Measurements from ENCODE around the gene CISD3.
"Not testable (repeated sequence)": the region's sequence is repeated elsewhere in the genome, so short reads cannot be mapped to it uniquely, and the experiment has no call there.

The CISD3 gene

DNA sequence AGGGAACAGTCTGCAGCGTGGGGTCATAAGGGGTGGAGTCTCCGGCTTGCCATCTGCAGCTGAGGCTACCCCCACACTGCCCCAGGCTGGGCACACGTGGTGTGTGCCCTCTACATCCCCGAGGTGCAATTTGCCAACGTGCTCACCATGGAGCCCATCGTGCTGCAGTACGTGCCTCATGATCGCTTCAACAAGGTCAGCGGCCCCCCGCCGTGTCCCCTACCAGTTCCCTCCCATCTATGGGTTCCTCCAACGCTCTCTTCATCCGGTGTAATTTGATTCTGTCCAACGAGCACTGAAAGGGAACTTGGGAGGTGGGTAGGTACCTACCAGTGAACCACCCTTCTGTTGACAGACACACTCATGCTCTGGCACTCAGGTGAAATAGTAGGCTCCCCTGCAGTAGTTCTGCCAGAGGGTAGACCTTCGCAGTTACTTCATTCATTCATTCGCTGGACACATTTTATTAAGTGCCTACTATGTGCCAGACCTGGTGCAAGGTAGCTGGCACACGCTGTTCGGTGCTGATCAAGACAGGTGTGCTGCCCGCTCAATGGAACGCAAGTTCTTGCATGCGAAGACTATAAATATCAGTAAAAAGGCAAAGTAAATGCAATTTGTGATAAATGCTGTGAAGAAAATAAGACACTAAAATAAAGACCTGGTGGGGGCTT is 22.3 kb upstream of the CISD3 start:
- no peak for DNase-seq

DNA sequence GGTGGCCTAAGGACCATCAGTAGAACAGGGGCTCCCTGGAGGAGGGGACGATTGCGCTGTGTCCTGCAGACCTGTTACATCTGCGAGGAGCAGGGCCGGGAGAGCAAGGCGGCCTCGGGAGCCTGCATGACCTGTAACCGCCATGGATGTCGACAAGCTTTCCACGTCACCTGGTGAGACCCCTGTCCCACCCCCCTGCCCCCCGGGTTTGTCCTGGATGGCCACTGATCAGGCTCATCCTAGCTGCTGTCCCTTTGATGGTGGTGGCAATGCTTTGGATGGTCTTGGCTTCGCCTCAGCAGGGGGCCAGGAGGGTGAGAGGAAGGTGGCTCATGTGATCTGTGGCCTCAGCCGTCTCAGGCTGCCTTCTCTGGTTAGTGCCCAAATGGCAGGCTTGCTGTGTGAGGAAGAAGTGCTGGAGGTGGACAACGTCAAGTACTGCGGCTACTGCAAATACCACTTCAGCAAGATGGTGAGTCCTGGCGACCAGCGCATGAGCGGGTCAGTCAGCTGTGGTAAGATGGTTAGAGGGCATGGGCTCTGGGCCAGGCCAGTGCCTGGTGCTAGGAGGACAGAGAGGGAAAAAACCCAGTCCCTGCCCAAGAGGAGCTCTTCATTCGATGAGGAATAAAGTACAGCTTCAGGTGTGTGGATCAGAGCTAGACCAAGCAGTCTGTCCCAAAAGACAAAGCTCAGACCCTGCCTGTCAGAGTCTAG is 20.9 kb upstream of the CISD3 start:
- no peak for DNase-seq

DNA sequence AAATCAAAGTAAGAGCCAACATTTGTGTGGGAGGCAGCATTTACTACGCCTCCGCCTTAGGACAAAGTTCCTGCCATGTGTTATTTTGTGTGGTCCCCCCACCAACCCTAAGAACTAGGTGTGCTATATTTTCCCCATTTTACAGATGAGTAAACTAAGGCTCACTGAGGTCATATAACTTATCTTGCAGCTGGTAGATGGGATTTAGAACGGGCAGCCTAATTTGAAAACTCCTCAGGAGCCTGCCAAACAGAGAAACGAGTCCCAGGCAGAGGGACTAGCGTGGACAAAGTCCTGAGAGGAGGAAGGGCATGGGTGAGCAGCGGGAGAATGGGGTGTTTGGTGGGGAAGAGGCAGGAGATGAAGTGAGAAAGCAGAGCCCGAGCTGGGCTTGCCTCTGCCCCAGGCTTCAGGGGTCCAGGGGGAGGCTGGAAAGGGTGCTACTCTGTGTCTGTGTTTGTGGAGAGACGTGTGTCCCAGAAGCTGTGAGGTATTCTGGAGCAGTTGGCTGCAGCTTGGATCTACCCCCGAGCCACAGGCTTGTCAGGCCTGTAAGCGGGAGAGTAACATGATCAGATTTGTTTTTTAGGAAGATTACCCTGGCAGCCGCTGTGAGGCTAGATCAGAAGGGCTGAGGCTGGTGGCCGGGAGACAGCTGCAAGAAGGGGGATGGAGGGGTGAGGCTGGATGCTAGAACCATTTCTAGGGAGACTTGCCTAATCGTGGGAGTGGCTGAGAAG is 20.1 kb upstream of the CISD3 start:
- DNase-seq: no peak

DNA sequence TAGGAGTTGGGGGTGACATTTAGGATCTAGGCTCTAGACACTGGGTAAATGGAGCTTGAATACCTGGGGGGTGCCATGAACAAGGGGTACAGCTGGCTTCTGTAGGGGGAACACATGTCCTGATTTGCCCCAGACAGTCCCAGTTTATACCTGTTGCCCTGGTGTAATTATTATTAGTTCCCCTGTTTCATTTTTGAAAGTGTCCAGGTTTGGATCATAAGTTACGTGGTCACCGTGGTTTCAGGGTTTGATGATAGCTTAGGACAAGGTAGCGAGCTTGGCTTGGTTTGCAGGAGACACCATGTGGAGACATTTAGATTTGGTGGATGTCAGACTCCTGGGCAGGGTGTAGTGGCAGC is 19.6 kb upstream of the CISD3 start:
- no peak for DNase-seq

DNA sequence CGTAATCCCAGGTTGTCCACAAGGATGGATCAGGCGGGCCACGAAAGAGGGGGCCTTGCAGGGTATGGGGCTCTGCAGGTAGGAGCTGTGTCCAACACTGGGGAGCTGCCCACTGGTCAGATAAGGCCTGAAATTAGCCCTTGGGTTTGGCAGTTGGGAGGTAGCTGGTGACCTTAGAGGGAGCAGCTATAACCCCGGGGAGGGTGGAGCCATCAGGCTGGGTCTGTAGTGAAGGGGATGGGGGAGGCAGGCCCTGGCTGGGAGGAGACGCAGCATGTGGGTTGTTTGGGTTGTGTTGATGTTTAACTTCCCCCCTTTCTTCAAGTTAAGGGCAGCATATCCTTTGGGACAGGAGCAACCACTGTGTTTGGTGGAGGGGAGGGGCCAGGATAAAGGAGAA is 19.2 kb upstream of the CISD3 start:
- no peak for DNase-seq

DNA sequence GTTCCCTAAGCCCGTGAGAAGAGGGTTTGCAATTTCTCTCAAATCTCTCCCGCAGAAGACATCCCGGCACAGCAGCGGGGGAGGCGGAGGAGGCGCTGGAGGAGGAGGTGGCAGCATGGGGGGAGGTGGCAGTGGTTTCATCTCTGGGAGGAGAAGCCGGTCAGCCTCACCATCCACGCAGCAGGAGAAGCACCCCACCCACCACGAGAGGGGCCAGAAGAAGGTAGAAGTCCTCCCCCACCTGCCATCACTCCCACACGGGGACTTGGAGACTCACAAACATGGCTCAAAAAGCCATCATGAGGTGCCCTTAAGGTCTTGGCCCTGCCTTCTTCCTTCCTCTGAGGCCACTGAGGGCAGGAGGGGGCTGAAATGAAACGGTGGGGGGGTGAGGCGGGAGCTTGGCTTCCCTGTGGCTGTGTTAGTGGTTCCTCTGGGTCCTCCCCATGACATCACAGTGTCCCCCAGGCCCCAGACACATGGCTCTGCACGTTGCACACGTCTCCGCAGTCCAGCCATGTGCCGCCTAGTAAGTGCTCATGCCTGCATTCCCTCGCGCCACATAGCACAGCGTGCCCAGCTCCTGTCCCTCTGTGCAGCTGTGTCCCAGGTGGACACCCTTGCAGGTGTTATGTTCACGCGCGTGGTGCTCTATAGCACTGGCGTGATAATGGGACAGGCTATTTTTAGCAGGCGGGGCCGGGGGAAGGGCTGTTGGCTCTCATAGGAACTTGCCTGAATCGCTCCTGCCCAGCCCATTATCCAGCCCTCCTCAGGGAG is 18.2 kb upstream of the CISD3 start:
- no peak for DNase-seq

DNA sequence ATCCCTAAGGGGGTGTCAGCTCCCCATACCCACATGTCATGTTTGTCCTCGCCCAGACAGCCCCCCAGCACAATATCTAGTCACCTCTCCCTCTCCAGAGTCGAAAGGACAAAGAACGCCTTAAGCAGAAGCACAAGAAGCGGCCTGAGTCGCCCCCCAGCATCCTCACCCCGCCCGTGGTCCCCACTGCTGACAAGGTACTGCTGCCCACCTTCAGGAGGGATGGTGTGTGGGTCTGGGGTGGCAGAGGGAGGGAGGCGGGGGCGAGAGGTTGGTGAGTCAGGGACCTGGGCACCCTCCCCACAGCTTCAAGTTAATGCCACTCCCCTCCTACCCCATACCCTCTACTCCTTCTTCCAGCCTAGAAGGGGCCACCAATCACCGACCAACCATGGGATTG is 17.5 kb upstream of the CISD3 start:
- no peak for DNase-seq

DNA sequence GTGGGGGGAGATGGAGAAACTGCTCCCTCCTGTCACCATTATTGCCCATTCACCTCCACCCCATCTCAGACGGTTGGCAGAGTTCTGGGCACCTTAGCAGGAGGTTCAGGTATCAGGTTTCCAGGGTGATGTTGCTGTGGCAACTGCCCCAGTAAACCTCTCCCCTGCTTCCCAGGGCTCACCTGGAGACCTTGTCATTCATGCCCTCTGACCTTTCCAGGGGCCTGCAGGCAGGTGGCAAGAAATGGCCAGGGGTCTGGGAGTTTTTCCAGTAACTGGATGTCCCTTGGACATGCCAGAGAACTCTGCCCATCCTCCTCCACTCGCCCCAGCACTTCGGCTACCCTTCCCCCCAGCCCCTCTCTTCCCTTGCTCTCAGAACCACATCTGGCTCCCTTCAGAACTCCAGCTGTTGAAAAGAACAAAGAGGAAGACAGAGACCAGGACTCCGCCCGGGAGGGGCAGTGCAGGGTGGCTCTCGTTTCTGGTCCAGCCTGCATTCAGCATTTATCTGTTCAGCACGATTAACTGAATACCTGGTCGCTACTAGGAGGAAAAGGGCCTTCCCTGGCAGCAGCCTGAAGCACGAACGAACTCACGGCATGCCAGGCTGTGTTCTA is 16.6 kb upstream of the CISD3 start:
- no peak for DNase-seq

DNA sequence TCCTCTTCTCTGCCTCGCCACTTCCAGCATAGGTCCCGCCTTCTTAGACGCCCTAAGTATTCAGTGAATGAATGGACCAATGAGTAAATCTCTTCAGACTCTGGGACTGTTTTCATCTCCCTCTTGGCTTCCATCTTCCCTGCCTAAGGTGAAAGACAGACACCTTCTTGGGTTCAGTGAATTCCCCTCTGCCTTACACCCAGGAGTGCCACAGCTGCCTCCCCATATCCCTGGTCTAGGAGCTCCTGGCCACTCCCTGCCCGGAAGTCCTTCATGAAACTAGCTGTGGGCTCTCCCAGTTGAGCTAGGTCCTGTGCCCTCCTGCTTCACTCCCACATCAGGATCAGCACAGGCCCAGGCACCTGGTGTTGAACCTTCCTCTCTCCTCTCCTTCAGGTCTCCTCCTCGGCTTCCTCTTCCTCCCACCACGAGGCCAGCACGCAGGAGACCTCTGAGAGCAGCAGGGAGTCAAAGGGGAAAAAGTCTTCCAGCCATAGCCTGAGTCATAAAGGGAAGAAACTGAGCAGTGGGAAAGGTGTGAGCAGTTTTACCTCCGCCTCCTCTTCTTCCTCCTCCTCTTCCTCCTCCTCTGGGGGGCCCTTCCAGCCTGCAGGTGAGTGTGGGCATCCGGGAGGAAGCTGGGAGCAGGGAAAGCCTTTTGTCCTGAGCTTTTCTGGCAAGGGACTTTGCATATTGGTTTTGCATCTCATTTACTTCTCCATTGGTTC is 14.8 kb upstream of the CISD3 start:
- DNase-seq: no peak

DNA sequence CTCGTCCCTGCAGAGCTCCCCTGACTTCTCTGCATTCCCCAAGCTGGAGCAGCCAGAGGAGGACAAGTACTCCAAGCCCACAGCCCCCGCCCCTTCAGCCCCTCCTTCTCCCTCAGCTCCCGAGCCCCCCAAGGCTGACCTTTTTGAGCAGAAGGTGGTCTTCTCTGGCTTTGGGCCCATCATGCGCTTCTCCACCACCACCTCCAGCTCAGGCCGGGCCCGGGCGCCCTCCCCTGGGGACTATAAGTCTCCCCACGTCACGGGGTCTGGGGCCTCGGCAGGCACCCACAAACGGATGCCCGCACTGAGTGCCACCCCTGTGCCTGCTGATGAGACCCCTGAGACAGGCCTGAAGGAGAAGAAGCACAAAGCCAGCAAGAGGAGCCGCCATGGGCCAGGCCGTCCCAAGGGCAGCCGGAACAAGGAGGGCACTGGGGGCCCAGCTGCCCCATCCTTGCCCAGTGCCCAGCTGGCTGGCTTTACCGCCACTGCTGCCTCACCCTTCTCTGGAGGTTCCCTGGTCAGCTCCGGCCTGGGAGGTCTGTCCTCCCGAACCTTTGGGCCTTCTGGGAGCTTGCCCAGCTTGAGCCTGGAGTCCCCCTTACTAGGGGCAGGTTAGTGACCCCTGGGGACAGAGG is 13.7 kb upstream of the CISD3 start:
- no peak for DNase-seq

DNA sequence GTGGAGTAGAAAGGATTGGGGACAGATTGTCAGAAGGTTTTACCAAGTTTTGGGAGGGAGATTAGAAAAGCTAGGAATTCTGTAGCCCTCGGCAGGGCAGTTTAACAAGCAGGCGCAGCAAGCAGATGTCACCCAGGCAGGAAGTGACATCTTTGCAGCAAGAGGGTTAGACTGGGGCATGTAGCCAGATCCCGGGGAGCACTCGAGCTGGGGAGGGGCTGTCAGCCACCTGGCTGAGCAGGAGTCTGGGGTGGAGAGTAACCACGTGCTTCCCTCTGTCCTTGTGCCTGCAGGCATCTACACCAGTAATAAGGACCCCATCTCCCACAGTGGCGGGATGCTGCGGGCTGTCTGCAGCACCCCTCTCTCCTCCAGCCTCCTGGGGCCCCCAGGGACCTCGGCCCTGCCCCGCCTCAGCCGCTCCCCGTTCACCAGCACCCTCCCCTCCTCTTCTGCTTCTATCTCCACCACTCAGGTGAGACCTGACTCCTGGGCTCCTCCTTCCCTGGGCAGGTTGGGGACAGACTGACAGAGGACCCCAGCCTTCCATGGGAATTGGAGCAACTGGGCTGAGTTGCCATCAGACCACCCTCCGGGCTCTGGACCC is 12.9 kb upstream of the CISD3 start:
- DNase-seq: no peak

DNA sequence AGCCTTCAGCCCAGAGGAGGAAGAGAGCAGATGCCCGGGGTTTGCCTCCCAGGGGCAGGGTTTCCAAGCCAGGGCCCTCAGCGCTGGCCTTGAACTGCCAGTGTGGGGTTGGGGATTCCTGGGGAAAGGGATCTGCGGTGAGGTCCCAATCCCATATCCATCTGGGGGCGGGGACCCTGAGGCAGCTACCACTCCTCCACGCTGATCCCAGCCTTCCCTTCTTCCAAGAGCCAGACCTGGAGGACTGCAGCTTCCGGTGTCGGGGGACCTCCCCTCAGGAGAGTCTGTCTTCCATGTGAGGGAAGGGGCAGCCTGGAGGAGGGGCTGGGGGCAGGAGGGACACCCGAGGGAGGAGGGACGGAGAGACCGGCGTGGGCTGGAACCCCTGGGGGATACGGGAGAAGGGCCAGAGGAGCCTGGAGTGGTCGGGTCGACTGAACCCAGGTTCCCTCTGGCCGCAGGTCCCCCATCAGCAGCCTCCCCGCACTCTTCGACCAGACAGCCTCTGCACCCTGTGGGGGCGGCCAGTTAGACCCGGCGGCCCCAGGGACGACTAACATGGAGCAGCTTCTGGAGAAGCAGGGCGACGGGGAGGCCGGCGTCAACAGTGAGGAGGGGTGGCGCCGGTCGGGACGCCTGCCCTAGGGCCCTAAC is 10.7 kb upstream of the CISD3 start:
- DNase-seq: no peak

DNA sequence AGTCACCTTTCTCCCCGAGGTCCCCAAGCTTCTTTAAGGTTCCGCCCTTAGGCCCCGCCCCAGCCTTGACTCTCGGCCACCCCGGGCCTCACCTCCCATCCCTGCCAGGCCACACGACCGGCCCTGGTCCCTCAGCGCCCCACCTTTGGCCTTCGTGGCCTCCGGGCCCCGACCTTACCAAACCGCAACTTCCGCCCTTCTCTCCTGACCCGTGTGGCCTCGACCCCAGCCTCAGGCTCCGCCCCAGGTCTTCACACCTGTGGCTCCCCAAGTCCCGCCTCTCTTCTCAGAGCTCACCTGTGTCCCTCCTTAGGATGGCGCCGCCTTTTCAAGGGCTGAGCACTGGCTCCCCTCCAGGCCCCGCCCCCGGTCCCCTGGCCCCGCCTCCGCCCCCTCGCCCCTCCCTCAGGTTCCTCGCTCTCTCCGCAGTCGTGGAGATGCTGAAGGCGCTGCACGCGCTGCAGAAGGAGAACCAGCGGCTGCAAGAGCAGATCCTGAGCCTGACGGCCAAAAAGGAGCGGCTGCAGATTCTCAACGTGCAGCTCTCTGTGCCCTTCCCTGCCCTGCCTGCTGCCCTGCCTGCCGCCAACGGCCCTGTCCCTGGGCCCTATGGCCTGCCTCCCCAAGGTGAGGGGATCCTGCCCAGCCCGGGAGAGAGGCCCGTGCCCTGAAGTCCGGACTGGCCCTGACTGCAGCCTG is 10.0 kb upstream of the CISD3 start:
- DNase-seq: no peak

DNA sequence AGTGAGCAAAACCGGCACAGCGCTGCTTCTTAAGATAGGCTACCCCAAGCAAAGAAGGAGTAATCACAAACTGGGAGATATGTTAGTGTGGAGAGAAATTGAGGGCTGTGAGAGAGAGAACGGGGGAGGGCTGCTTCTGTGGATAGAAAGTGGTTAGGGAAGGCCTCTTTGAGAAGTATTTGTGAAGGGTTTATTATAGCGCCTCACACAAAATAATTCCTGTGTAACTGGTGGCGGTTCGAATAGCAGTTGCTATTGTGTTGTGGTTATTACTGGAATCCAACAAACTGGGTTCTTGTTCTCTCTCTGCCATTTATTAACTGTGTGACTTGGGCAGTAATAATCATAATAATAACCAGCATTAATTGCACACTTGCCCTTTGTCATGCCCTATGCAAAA is 9.2 kb upstream of the CISD3 start:
- DNase-seq: no peak

DNA sequence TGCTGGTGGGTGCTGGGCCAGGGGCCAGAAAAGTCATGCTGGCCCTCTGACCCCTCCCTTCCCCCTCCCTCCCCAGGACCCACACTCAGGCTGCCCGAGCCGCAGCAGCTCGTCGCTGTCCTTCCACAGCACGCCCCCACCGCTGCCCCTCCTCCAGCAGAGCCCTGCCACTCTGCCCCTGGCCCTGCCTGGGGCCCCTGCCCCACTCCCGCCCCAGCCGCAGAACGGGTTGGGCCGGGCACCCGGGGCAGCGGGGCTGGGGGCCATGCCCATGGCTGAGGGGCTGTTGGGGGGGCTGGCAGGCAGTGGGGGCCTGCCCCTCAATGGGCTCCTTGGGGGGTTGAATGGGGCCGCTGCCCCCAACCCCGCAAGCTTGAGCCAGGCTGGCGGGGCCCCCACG is 8.3 kb upstream of the CISD3 start:
- DNase-seq: no peak

DNA sequence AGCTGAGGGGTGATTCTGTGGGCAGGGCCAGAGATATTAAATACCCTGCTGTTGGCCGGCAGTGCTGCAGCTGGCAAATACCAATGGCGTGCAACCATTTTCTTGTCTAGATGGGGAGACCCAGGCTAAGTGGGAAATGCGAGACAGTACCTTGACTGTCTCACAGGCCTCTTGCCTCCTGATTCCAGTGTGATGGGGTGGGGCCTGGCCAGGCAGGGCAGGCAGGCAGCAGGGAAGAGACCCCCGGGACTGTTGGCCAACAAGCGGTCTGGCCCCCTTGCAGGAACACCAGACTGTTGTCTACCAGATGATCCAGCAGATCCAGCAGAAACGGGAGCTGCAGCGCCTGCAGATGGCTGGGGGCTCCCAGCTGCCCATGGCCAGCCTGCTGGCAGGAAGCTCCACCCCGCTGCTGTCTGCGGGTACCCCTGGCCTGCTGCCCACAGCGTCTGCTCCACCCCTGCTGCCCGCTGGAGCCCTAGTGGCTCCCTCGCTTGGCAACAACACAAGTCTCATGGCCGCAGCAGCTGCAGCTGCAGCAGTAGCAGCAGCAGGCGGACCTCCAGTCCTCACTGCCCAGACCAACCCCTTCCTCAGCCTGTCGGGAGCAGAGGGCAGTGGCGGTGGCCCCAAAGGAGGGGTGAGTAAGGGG is 5.7 kb upstream of the CISD3 start:
- no peak for DNase-seq

DNA sequence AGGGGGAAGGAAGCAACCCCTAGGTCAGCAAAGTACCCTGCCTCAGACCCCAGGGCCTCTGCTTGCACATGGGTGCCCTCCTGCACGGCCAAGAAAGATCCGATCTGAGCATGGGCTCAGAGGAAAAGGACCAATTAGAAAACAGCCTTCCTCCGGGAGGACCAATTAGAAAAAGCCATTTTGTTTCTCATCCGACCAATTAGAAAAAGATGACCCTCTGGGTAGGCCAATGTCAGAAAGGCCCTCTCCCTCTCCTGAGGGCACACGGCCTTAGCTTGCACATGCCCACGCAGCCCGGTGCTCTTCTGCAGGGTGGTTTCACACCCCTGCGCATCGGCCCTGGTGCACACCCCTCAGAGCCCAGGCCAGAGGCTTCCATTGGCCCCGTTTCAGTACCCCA is 5.1 kb upstream of the CISD3 start:
- DNase-seq: no peak

DNA sequence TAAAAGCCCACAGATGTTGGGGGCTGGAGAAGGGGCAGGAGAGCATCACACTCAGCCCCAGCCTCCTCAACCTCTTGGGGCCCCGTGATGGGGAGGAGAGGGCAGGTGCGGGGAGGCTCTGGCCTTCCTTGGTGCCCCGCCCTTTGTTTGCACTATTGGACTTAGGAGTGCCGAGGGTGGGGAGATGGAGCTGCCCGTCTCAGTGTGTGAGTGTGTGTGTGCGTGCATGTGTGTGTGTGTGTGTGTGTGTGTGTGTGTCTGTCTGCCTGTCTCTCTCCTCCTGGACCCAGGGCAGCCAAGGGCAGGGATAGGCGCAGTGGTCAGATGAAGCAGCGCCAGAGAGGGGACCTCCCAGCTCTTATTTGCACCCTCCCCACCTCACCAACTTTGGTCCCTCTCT is 4.0 kb upstream of the CISD3 start:
- DNase-seq: not testable (repeated sequence)

DNA sequence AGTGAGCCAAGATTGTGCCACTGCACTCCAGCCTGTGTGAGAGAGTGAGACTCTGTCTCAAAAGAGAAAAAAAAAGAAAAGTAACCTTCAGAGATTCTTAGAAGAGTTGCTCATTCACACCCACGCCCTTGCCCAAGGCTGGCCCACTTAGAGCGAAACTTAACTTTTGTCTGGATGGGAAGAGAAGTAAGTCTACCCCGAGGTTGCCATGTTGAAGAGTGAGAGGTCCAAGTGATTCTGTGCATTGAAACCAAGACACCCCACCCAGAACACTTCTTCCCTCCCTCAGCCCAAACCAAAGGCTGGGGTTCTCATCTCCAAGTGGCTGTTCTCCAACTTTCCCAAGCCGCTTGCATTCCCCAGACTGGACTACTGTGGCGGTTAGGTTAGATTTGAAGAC is 2.4 kb upstream of the CISD3 start:
- peak; percentile 85 to 89 for DNase-seq
